SU-DHL-6 (cell line): Measurements from ENCODE around the gene PICALM.

Experiments used
- CTCF ChIP-seq: fragments of 200-600 bp; sonication (generic); IDR thresholded peaks from one replicate; pipeline ENCODE4 v1.5.1; 2017; ENCODE audit warnings: antibody characterized with exemption, mild to moderate bottlenecking, low read length, moderate library complexity; ENCODE audit not compliant: insufficient read depth, poor library complexity, severe bottlenecking
- EZH2phosphoT487 ChIP-seq: fragments of 200-600 bp; sonication (generic), shearing (Covaris generic); conservative IDR thresholded peaks from 2 replicates; pipeline ENCODE4 v1.6.1; 2018; ENCODE audit warnings: mild to moderate bottlenecking, antibody characterized with exemption, low read length, moderate library complexity, mixed read lengths

- TF ChIP-seq CTCF (no peak), EZH2phosphoT487 (no peak)
These were observed 47.5 kb upstream of the PICALM start for GRCh38 chr11:86116386-86116726.
